DND-41 (cell line): Measurements from ENCODE around the gene ING4.
A peak's percentile ranks its signal among the peaks of the same experiment; 100 is the strongest.

Experiments used
- CTCF ChIP-seq: IDR thresholded peaks from 2 replicates; pipeline ENCODE4 v1.5.1; 2012; ENCODE audit warnings: borderline replicate concordance, low read length, moderate library complexity, mild to moderate bottlenecking; ENCODE audit not compliant: poor library complexity, severe bottlenecking; ENCODE audit errors: extremely low read depth
- EZH2 ChIP-seq: IDR thresholded peaks from 3 replicates; pipeline ENCODE4 v1.6.1; 2012; ENCODE audit warnings: borderline replicate concordance, low read depth, mild to moderate bottlenecking, moderate library complexity, low read length, inconsistent platforms; ENCODE audit not compliant: severe bottlenecking

- peak; percentile 63 for TF ChIP-seq CTCF
- TF ChIP-seq EZH2, result no peak
Observed at GRCh38 chr12:6697584-6698351, 34.8 kb upstream of the ING4 start.
